ENCODE measurements around the gene SCN5A. TPM values are rescaled to one million over a fixed set of nuclear protein-coding genes. Genes with fewer than 3 reads are reported as not detected.

The SCN5A gene
- total and polyA plus RNA-seq, 4 donors = 0.01 to 0.14 TPM; not detected in 2

DNA sequence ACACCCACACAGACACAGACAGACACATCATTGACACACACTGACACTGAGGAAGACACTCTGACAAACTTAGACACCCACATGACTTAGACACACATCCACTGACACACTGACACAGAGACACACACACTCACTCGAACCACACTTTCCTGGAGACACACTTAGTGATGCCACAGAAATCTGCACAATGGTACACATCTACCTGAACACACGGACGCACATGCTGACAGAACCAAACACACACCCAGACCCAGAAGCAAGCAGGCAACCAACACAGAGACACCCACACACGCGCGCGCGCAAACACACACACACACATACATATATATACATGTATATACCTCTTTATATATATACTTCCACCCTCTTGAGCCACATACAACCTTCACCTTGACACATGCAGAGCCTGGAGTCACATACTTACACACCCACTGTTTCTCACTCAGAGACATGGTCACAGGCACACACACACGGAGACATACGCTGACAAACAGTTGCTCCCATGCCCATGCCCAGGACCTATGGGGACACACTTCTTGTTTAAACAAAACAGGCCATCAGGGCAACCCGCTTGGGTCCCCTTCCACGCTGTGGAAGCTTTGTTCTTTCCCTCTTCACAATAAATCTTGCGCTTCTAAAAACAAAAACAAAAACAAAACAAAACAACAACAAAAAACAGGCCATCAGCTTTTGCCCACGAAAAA, 913 bp upstream of the SCN5A start (continued):
- TF ChIP-seq, protein P1, sequence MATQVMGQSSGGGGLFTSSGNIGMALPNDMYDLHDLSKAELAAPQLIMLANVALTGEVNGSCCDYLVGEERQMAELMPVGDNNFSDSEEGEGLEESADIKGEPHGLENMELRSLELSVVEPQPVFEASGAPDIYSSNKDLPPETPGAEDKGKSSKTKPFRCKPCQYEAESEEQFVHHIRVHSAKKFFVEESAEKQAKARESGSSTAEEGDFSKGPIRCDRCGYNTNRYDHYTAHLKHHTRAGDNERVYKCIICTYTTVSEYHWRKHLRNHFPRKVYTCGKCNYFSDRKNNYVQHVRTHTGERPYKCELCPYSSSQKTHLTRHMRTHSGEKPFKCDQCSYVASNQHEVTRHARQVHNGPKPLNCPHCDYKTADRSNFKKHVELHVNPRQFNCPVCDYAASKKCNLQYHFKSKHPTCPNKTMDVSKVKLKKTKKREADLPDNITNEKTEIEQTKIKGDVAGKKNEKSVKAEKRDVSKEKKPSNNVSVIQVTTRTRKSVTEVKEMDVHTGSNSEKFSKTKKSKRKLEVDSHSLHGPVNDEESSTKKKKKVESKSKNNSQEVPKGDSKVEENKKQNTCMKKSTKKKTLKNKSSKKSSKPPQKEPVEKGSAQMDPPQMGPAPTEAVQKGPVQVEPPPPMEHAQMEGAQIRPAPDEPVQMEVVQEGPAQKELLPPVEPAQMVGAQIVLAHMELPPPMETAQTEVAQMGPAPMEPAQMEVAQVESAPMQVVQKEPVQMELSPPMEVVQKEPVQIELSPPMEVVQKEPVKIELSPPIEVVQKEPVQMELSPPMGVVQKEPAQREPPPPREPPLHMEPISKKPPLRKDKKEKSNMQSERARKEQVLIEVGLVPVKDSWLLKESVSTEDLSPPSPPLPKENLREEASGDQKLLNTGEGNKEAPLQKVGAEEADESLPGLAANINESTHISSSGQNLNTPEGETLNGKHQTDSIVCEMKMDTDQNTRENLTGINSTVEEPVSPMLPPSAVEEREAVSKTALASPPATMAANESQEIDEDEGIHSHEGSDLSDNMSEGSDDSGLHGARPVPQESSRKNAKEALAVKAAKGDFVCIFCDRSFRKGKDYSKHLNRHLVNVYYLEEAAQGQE (IDR thresholded peaks at IDR 0.05) = no peak
- TF ChIP-seq, protein P2, sequence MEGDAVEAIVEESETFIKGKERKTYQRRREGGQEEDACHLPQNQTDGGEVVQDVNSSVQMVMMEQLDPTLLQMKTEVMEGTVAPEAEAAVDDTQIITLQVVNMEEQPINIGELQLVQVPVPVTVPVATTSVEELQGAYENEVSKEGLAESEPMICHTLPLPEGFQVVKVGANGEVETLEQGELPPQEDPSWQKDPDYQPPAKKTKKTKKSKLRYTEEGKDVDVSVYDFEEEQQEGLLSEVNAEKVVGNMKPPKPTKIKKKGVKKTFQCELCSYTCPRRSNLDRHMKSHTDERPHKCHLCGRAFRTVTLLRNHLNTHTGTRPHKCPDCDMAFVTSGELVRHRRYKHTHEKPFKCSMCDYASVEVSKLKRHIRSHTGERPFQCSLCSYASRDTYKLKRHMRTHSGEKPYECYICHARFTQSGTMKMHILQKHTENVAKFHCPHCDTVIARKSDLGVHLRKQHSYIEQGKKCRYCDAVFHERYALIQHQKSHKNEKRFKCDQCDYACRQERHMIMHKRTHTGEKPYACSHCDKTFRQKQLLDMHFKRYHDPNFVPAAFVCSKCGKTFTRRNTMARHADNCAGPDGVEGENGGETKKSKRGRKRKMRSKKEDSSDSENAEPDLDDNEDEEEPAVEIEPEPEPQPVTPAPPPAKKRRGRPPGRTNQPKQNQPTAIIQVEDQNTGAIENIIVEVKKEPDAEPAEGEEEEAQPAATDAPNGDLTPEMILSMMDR (IDR thresholded peaks at IDR 0.05; ENCODE audit: low read depth, low read length, missing input control) = no peak
- TF ChIP-seq NR2F2 (IDR thresholded peaks at IDR 0.05) (no peak), YY1 (IDR thresholded peaks at IDR 0.05) (no peak), HNF4A (conservative IDR thresholded peaks at IDR 0.05) (no peak)

DNA sequence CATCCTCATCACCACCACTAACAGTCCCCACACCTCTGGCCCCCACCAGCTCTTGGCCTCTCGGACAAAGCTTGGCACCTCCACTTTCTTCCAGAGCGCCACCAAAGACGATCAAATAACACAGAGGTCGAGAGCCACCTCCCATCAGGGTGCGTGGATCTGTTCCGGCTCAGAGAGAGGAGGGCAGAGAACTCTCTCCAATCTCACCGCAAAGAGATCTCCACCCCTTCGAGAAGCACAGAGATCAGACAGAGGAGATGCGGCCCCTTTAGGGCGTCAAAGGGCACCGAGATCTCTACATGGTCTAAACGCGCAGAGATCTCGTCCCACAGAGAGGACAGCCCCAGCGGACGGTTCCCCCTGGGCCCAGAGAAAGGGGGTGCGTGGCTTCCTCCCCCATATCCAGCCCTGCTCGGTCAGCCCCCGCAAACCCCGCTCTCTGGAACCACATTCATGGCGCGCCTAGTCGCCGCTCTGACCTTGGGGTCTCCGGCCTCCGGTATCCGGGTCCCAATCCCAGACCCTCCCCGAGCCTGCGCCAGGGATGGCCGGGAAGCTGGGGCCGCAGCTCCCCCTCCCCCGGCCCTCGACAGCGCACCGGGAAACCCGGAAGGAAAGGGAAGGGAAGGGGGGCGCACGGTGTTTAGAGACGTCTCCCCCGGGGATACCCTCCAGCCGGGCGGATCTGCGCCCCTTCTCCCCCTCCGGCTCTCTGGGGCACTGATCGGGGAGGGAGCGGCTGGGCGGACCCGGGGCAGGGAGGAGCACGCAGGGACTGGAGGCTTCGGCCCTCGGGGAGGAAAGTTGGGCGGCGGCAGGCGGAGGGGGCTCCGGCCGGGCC, 608 bp downstream of the SCN5A start:
- 10% methylated on average over 56 of the region's 56 CpGs for WGBS
- H3K4me3 ChIP-seq (ENCODE audit: low read depth in 1 of 3, low read length in 3 of 3) = peak overlapping the region in 1 of 3 donors; percentile 47
- peaks cover 6 to 15% (median 11%) of the 10 kb centered on the region in 4 donors for H3K4me1 ChIP-seq (ENCODE audit: control insufficient read depth in 4 of 4, insufficient read depth in 4 of 4, low read length in 3 of 4)
- no peaks in the 10 kb centered on the region for H3K36me3 ChIP-seq (ENCODE audit: control insufficient read depth in 4 of 4, insufficient read depth in 3 of 4, low read depth in 1 of 4, low read length in 3 of 4)
- no peak for TF ChIP-seq MAX (IDR thresholded peaks at IDR 0.05)
- no peak for TF ChIP-seq GABPA (IDR thresholded peaks at IDR 0.05 in 1 of 2, conservative IDR thresholded peaks at IDR 0.05 in 1 of 2)
- TF ChIP-seq, protein P3, sequence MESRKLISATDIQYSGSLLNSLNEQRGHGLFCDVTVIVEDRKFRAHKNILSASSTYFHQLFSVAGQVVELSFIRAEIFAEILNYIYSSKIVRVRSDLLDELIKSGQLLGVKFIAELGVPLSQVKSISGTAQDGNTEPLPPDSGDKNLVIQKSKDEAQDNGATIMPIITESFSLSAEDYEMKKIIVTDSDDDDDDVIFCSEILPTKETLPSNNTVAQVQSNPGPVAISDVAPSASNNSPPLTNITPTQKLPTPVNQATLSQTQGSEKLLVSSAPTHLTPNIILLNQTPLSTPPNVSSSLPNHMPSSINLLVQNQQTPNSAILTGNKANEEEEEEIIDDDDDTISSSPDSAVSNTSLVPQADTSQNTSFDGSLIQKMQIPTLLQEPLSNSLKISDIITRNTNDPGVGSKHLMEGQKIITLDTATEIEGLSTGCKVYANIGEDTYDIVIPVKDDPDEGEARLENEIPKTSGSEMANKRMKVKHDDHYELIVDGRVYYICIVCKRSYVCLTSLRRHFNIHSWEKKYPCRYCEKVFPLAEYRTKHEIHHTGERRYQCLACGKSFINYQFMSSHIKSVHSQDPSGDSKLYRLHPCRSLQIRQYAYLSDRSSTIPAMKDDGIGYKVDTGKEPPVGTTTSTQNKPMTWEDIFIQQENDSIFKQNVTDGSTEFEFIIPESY (IDR thresholded peaks at IDR 0.05) = no peak
- no peak for TF ChIP-seq RXRA (IDR thresholded peaks at IDR 0.05)
- H3K27me3 ChIP-seq (ENCODE audit: control insufficient read depth in 4 of 4, insufficient read depth in 4 of 4, low read length in 3 of 4) = peaks cover 0 to 23% (median 9%) of the 10 kb centered on the region in 4 donors
- no peaks in the 10 kb centered on the region for H3K9me3 ChIP-seq (ENCODE audit: control insufficient read depth in 4 of 4, low read length in 3 of 4)
- no peak overlapping the region for H3K9ac ChIP-seq (ENCODE audit: low read depth in 1 of 2, low read length in 2 of 2)
- peak; percentile 6 for DNase-seq (ENCODE audit: low spot score)
- no peak overlapping the region for H3K27ac ChIP-seq (ENCODE audit: low read depth in 1 of 2, low read length in 2 of 2)

Data from liver (tissue), 9 donors.